ENCODE results near the gene STAP2.

The STAP2 gene

DNA sequence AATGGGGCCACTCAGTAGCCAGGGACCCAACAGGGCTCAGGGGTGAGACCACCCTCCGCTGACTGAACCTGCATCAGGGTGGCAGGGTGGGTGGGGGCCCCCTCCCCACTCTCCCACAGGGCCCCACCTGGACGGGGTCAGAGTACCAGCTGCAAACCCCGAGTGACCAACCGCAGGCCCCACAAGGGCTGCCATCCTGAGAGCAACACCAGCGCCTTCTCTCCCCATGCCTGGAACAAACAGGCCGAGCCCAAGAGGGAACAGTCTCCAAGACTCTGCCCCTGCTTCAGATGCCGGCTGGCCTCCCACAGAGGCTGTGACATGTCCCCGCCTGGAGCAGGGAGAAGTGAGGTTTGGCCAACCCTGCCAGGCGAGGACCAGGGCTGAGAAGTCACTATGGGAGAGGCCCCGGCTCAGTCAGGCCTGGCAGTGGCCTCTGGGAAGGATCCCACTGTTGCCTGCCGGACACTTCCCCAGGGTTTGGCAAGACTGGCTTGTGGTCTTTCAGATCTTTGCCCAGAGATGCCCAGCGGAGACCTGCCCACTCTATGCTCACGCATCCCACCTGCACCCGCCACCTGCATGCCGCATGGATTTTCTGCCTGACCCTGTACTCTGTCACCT, 31.9 kb upstream of the STAP2 start:
- no peak for DNase-seq

DNA sequence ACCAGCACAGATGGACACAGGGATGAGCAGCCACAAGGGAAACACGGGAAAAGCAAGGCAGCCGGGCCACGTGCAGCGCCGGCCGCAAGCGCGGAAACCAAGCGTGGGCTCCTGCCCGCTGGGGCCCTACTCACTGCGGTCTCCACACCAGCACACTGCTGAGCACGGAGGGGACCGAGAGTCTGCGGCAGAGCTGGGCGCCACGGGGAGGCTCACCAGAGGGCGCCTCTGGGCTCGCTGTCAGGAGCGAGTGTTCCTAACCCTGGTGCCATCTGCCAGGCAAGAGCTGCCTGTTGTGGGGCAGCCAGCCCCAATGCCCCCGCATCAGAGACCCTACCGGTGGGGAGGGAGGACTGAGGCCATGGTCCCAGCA, 31.2 kb upstream of the STAP2 start:
- no peak for DNase-seq

DNA sequence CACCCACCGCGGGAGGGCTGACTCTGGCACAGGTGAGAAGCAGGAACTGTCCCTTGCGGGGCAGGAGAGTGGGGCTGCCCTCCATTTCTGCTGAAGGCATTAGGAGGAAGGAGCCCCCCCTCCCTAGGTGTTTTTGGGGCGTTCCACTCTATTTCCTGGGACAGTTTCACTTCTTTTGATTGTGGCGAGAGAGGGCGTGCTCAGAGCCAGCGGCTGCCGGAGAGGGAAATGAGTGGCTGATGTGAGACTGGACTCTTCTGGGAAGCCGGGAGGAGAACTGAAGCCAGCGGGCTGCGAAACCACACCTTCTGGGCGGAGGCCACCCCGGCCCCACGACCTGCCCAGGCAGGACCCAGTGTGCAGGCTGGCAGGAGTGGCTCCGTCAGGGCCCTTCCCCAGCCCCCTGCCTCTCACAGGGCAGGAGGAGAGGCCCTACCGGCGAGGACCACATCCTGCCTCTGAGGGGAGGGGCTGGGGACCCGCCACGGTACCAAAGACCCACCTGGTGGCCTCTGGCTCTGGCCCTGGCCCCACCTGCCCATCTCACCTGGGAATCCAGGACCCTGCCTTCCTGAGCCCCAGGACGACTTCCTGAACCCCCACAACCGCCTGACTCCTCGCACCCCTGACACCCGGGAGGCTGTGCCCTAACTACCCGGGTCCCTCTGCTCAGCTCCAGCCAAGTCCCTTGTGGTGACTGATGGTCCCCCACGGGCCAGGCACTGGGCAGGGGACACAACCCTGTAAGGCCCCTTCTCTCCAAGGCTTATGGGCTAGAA, 30.7 kb upstream of the STAP2 start:
- no peak for DNase-seq

DNA sequence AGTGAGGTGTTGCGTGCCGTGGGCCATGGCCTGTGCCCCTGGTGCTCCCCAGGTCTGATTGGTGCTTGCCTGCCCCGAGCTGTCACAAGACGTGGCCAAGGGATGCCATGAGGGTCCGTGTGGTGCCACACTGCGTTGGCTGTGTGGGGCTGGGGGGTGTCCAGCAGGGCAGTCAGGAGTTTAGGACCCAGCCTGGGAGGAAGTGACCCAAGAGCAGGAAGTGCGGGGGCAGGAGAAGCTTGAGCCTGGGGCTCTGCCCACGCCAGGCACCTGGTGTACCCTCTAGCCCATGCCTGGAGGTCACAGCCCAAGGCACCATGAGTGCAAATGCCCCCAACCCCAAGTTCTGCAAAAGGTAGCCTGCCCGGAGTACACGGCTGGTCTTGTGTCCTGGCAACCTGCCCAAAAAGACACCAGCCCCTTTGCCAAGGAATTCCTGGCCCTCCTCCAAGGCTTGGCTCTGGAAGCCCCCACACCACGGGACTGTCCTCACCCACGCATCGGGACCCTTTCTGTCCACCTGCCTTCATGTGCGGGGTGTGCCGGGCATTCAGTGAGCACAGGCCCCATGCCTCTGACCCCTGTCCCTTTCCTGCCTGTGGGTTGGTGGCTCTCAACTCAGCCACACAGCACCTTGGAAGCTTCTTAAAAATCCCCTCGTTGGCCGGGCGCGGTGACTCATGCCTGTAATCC, 29.6 kb upstream of the STAP2 start:
- DNase-seq, result no peak

DNA sequence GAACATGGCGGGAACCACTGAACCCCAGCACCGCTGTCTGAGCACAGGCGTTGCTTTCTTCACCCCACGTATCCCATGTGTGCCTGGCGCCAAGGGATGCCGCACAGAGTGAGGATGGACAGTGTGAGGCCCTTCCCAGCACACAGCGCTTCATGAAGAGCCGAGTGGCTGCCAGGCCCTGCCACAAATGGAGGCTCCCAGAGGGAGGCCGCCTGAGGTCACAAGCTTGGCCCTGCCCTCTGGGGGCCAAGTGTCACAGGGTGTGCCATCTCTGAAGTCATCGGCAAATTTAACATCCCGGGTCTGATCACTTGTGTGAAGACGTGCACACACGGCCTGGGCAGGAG, 29.1 kb upstream of the STAP2 start:
- DNase-seq, result no peak

DNA sequence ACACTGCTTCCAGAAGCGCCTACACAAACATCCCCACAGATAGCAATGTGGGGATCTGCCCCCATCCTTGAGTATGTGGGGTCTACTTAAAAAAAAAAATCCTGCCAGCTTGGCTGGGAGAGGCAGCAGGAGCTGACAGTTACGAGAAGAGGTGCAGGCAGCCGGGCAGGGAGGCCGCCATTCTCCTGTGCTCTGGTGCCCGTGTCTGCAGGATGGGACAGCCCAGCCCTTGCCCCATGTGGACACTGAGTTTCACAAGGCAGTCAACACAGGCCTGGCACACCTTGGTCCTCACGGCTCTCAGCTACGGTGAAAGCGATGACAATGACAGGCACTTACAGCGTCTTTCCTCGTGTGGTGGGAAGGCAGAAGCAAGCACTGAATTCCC, 28.7 kb upstream of the STAP2 start:
- DNase-seq, result no peak

DNA sequence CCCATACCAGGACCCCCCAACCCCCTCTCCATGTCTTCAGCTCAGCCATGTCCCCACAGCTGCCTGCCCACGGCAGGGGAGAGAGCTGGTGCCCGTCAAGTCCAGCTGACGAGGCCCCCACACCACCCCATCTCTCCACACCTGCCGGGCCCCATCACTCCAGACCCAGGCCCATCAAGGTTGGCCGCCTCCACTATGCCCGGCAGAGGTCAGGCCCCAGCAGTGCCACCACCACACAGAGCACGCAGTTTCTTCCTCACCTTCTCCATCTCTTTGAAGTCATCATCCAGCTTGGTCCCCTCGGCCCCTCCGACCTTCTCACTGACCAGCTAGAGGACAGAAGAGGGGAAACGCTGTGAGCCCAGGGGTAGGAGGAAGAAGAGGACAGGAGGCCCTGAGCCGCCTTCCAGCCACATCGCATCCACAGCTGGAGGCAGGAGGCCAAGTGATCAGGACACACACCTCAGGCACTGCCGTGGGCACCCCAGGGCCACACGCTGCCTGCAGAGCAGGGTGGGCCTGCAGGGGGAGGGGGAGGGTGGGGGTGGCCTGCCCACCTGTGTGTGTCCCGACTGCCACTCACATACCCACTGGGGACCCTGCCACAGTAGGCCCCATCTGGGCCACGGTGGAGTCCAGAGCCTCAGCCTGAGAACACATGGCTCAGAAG, 28.2 kb upstream of the STAP2 start:
- DNase-seq, result no peak

DNA sequence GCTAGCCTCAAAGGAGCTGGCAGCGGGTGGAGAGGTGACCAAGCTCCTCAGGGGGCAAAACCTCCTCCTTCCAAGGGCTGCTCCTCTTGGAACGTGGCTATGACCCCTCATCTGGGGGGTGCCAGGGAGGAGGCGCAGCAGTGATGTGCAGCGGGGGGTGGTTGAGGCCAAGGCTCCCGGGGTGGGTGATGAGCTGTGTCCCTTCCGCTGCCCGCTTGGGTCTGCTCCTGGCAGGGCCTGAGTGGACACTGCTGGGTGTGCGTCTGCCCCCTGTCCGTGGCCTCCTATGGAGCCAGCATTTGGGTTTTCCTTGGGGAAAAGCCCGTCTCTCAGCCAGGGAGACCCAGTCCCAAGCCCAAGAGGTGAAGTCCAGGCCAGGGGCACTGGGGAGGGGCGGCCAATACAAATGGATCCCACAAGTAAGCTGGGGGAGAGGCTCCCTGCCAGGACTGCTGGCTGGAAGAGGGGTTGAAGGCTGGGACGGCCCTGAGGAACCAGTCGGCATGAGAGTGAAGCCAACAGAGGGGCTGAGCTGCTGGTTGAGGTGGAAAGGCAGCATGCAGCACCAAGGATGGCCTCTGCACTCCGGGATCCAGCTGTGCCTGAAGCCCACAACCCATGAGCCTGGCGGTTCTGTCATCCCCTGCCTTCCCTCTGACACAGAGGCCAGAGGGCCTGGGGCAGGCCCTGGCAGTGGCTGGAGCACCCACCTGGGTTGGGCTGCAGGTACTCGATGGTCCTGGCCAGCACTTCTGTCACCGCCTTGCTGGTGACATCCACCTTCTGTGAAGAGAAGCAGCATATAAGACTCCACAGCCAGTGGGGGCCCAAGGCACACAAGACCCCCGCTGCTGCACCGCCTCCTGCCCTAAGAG, 27.4 kb upstream of the STAP2 start:
- DNase-seq, result no peak

DNA sequence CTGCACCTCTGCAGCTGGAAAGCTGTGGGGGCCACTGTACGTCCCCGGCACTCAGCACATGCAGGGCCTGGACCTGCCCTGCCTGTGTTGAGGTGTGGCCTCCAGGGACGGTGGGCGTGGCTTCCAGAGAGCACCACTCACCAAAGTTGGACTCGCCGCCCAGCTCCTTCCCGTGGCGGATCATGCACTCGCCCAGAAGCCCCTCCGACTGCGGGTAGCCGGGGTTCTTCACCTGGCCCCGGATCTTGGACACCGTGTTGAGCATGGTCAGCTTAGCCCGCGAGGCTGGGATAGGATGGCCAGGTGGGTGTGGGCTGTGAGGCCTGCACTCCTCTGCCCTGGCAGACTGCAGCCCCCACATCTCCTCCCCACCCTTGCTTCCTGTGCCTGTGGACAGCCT, 26.7 kb upstream of the STAP2 start:
- DNase-seq, result no peak

DNA sequence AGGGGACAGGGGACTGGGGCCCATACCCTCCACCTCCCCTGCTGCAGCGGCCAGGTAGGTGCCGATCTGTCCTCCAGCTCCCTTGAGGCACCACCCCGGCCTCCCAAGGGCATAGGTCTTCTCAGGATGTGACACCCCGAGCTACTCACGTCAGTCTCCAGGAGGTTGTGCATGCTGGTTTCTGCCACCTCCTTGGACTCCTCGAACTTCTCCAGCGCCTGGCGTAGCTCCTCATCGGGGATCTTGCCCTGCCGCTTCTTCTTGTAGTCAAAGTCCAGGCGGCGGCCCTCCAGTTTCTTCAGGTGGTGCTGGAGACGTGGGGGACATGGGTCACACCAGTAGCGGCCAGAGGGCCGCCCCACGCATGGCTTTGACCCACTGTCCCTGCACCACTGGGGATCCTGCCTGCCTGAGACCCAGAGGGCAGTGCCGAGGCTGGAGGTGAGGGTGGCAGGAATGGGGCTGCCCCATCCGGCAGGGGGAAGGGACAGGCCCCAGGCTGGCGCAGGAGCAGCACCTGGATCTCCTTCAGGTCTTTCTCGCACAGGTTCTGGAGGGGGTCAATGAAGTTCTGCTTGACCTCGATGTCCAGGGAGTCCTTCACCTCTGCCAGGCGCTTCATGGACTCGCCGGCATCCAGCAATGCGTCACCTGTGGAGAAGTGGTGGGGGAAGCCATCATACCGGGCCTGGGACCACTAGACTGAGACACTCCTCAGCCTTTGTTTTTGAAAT, 25.1 kb upstream of the STAP2 start:
- no peak for DNase-seq

DNA sequence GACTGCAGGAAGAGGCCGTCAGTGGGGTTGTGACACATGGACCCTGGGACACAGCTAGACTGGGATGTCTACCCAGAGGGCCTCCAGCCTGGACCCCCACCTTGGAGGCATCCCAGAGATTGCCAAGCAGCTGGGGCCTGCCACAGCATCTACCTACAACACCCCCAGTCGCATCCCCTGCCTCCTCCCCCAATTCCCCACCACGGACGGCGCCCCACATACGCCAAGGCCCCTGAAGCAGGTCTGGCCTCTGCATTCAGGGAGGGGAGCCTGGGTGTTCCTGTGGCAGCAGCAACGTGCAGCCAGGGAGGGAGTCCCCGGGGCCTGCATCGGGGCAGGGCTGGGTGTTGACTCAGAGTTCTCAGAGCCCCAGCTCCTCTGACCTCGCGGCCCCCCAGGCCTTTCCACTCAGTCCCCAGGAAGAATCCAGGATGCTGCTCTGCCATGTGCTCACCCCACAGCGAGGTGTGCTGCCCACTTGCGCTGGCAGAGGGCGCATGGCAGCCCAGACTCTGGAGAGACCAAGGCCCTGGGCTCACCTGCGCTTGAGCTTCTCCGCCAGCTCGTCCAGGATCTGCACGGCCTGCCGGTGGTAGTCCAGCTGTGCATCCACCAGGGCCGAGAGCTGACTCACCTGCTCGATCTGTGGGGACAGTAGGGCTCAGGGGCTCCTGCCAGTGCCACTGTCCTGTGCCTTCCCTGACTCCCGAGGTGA, 24.4 kb upstream of the STAP2 start:
- DNase-seq, result no peak

DNA sequence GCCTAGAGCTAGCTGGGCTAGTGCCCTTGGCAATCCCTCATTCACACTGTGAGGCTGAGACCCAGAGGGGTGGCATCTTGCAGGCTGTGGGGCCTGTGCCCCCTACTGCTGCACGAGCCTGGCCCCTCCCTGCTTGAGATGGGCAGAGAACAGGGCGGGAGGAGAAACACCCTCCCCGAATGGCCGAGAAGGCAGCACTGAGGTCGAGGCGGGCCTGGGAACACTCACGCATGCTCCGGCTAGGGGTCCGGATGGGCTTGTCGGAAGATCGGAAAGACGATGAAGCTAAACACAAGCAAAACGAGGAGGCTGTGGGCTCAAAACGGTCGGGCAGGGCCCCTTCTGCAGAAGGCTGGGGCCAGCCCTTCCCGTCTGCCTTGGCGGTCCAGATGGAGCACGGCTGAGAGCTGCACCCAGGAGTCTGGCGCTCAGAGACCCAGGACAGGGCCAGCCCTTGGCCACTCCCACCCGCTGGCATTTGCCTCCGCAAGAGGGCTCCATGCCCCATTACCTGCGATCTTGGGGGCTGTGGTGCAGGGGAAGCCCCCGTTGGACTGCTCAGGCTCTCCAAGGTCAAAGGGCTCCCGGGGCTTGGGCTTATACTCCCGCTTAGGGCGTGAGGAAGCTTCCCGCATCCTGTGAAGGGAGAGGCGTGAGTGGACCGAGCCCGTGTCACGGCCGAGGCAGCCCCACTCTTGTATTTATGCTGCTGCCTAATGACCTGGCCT, 23.6 kb upstream of the STAP2 start:
- no peak for DNase-seq

DNA sequence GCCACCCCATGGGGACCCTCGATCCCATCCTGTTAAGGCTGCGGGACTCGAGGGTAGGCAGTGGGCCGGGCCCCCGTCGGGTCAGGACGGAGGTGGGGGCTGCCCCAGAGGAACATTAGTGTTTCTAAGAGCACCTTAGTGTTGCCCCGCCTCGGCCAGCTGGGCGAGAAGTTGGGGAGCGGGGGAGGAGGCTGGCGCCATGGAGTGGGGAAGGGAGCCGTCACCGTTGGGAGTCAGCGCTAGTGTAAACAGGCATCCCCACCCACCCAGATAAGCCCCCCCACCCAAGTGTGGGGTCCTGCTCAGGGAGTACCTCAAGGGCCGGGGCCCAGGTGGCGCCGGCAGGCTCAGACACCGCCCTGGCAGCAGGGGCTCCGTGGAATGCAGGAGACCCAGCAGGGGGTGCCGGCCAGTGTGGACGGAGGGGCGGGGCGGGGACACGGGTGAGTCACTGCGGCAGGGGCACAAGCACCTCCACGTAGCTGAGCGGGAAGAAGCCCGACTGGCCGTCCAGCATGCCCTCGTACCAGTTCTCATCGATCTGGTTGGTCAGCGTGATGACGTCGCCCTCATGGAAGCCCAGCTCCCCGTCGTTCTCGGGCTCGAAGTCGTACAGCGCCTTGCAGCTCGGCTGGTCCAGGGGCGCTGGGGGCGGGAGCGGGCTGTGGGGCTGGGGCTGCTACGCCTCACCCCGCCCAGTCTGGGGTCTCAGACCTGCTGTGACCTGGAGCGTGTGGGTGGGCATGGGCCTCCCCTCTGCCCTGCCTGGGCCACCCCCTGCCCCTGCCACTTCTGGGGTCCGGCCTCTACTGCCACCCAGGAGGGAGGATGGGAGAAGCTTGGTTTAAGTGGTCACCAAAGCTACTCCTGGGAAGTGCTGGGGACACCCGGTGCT, 22.8 kb upstream of the STAP2 start:
- DNase-seq, result no peak

DNA sequence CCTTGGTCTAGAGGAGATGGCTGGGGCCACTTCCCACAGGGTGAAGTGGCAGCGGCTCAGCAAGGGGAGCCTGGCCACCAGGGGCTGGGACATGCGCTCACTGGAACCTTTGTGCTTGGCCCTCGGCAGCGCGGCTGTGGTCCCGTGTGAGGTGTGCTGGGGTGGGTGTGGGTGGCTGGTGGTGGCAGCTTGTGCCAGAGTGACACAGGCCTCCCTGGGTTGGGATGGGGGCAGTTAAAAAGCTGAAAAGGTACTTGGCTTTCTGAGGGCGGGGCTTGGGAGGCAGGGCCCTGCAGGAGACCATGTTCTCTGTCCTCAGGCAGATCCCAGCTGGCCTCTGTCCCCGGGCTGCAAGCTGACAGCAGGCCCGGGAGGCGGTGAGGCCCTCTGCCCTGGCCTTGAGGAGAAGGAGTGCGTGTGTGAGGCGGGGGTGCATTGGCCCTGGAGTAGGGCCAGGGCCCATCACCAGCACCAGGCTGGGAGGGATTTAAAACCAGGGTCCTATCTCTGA, 22.1 kb upstream of the STAP2 start:
- DNase-seq, result no peak

DNA sequence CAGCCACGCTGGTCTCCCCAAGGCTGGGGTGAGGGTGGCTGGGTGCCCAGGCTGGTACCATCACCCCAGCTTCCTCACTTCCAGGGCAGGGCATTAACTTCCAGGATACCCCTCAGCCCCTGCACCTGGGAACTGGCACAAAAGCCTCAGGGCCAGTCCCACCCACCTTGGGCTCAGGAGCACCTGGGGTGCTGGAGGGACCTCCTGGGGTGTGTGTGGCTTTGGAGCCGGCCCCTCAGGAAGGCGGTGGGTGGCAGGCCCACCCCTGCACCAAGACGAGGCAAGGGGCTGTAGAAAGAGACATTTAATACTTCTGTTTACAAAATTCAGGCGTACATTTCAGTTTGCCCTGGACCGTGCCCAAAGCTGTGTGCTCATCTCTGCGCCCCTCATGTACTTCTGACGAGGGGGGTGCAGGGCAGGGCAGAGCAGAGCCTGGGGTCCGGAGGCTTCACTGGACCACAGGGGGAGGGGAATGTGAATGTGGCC, 21.5 kb upstream of the STAP2 start:
- DNase-seq, result no peak

DNA sequence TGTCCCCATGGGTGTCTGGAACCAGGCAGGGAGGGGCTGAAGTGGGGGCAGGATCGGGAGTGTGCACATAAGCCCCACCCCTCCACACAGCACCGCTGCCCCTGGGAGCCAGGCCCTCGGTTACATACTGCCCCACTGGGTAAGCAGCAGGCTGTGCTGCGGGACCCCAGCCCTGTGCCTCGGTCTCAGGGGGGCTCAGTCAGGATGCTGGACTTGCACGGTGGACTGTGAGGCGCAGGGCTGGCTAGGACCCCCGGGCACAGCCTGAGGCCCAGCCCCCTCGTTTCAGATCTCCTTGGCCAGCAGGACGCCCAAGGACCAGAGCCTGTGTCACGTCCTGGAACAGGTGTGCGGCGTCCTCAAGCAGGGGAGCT, 21.0 kb upstream of the STAP2 start:
- no peak for DNase-seq

DNA sequence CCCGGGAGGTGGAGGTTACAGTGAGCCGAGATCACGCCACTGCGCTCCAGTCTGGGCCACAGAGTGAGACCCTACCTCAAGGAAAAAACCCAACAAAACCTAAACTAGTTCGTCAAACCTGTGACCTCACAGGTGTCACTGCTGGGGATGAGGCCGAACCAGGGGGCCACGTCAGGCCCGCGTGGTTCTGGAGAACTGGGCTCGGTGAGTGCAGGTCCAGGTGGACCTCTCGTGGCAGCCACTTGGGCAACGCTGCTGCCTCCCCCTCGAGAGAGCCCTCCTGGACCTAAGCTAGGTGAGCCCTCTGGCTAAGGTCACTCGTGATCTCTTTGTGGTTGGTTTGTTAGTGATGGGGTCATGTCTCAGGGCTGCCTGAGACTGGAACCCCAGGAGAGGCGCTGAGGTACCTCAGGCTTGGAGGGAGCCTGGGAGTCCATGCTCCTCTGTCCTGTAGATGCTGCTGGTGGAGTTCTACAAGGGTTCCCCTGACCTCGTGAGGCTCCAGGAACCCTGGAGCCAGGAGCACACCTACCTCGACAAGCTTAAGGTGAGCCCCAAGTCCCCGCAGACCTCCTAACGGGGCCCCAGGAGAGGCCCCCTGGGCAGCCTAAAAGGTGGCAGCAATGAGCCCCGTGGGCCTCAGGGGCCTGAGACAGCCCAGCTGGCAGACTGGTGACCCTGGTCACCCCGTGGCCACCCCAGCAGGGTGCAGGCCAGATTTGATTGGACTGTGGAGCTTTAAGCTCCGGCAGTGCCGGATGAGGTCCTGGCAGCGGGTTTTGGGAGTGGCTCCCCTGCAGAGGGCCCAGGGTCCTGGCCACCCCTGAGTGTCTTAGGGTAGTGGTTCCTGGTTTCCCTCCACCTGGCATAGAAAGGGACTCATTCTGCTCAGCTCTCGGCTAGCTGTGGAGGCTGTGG, 20.3 kb upstream of the STAP2 start:
- DNase-seq, result no peak

DNA sequence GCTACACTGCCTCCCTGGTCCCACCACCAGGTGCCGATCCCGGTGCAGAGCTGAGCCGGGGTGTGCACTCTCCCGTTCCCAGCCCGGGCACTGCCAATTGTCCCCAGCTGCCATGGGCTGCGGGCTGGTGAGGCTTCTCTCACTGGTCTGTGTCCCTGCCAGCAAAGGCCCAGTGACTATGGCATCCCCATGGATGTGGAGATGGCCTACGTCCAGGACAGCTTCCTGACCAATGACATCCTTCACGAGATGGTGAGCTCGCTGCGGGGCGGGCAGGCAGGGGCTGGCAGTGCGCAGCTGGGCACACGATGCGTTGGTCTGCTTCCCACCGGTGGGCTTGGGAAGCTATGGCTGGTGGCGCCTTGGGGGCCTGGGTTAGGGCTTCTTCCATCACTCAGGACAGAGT, 19.3 kb upstream of the STAP2 start:
- DNase-seq, result no peak
